GM23338 (cell line): Measurements from ENCODE around the gene CTNND2. TPM values are rescaled to one million over a fixed set of nuclear protein-coding genes. Genes with fewer than 3 reads are reported as not detected.
A peak's percentile ranks its signal among the peaks of the same experiment; 100 is the strongest.

Experiments used
- ATAC-seq: fragments of 200-7000 bp; cut with Tn5 transposase; 3 replicates; pipeline ENCODE4 v1.9.1; 2020
- DNase-seq: peaks from one replicate; pipeline ENCODE4 v3.0.0-alpha.2; 2015; ENCODE audit warnings: low spot score
- H2AFZ ChIP-seq: fragments of 200-600 bp; sonication (generic); 2 replicates; pipeline ENCODE4 v1.8.0; 2016; ENCODE audit warnings: antibody characterized with exemption, mild to moderate bottlenecking, moderate library complexity
- H3F3A ChIP-seq: fragments of 200-600 bp; sonication (generic); replicated peaks from 2 replicates; pipeline ENCODE4 v1.8.0; 2017; ENCODE audit warnings: antibody characterized with exemption, mixed run types, low read depth
- H3K27ac ChIP-seq: fragments of 200-600 bp; sonication (generic); 2 replicates; pipeline ENCODE4 v1.6.1; 2016; ENCODE audit warnings: low read depth
- H3K27me3 ChIP-seq: fragments of 200-600 bp; sonication (generic); 2 replicates; pipeline ENCODE4 v1.8.0; 2016; ENCODE audit warnings: mild to moderate bottlenecking, mixed run types, moderate library complexity; ENCODE audit not compliant: insufficient read depth
- H3K36me3 ChIP-seq: fragments of 200-600 bp; sonication (generic); 2 replicates; pipeline ENCODE4 v1.8.0; 2016; ENCODE audit warnings: mild to moderate bottlenecking; ENCODE audit not compliant: insufficient read depth
- H3K4me1 ChIP-seq: fragments of 200-600 bp; sonication (generic); 2 replicates; pipeline ENCODE4 v1.8.0; 2016; ENCODE audit warnings: mild to moderate bottlenecking, moderate library complexity; ENCODE audit not compliant: insufficient read depth
- H3K4me2 ChIP-seq: fragments of 200-600 bp; sonication (generic); 2 replicates; pipeline ENCODE4 v1.7.1; 2017; ENCODE audit warnings: mixed run types
- H3K4me3 ChIP-seq: fragments of 200-600 bp; sonication (generic); 2 replicates; pipeline ENCODE4 v1.6.1; 2016; ENCODE audit warnings: mixed run types
- H3K79me2 ChIP-seq: fragments of 200-600 bp; sonication (generic); replicated peaks from 2 replicates; pipeline ENCODE4 v1.8.0; 2017; ENCODE audit warnings: mild to moderate bottlenecking; ENCODE audit not compliant: insufficient read depth
- H3K9me2 ChIP-seq: fragments of 200-600 bp; sonication (generic); 2 replicates; pipeline ENCODE4 v1.8.0; 2017; ENCODE audit not compliant: insufficient read depth
- H4K20me1 ChIP-seq: fragments of 200-600 bp; sonication (generic); replicated peaks from 2 replicates; pipeline ENCODE4 v1.8.0; 2017; ENCODE audit warnings: mild to moderate bottlenecking; ENCODE audit not compliant: insufficient read depth
- H3K27ac Mint-ChIP-seq: 2 replicates; pipeline ENCODE4 v1.8.0; 2020; ENCODE audit warnings: inconsistent platforms, mild to moderate bottlenecking, moderate library complexity, mixed read lengths
- H3K27me3 Mint-ChIP-seq: 3 replicates; pipeline ENCODE4 v1.8.0; 2022; ENCODE audit warnings: low read depth, mild to moderate bottlenecking, moderate library complexity, mixed read lengths, inconsistent platforms; ENCODE audit not compliant: insufficient read depth, poor library complexity
- H3K36me3 Mint-ChIP-seq: 3 replicates; pipeline ENCODE4 v1.8.0; 2021; ENCODE audit warnings: low read depth, mild to moderate bottlenecking, inconsistent platforms, moderate library complexity, mixed read lengths
- H3K4me1 Mint-ChIP-seq: 3 replicates; pipeline ENCODE4 v1.8.0; 2020; ENCODE audit warnings: mild to moderate bottlenecking, inconsistent platforms, mixed read lengths
- H3K4me3 Mint-ChIP-seq: 3 replicates; pipeline ENCODE4 v1.8.0; 2021; ENCODE audit warnings: moderate library complexity, mild to moderate bottlenecking, inconsistent platforms, mixed read lengths
- H3K9me3 Mint-ChIP-seq: 3 replicates; pipeline ENCODE4 v1.8.0; 2020; ENCODE audit warnings: moderate library complexity, mild to moderate bottlenecking, inconsistent platforms, mixed read lengths
- CREB1 ChIP-seq: fragments of 250-450 bp; sonication (Bioruptor Pico); IDR thresholded peaks from 2 replicates; pipeline ENCODE4 v1.5.0; 2020; ENCODE audit warnings: low read depth, mild to moderate bottlenecking, moderate library complexity
- CTCF ChIP-seq, 2 experiments: fragments of 200-600 bp in 1 of 2; sonication (generic) in 1 of 2; conservative IDR thresholded peaks; 2 replicates each; pipeline versions ENCODE4 v1.5.1 to v1.6.1; 2016 to 2017; ENCODE audit warnings: antibody characterized with exemption in 2 of 2, low read depth in 2 of 2, mild to moderate bottlenecking in 2 of 2, moderate library complexity in 1 of 2
- ETS1 ChIP-seq: IDR thresholded peaks from 2 replicates; pipeline ENCODE4 v1.6.1; 2016; ENCODE audit warnings: antibody characterized with exemption
- EZH2phosphoT487 ChIP-seq: fragments of 200-600 bp; sonication (generic); IDR thresholded peaks from one replicate; pipeline ENCODE4 v1.8.1; 2018; ENCODE audit warnings: antibody characterized with exemption; ENCODE audit not compliant: unreplicated experiment
- NANOG ChIP-seq: IDR thresholded peaks from 2 replicates; pipeline ENCODE4 v1.6.1; 2016; ENCODE audit warnings: antibody characterized with exemption, borderline replicate concordance
- POLR2AphosphoS5 ChIP-seq: IDR thresholded peaks from 2 replicates; pipeline ENCODE4 v1.6.1; 2016; ENCODE audit warnings: antibody characterized with exemption, low read depth
- REST ChIP-seq: IDR thresholded peaks from one replicate; pipeline ENCODE4 v1.6.1; 2018; ENCODE audit warnings: antibody characterized with exemption; ENCODE audit not compliant: unreplicated experiment
- STAT1 ChIP-seq: IDR thresholded peaks from one replicate; pipeline ENCODE4 v1.6.1; 2016; ENCODE audit warnings: antibody characterized with exemption; ENCODE audit not compliant: unreplicated experiment
- ZNF114 ChIP-seq: fragments of 250-450 bp; sonication (Bioruptor Pico); IDR thresholded peaks from 2 replicates; pipeline ENCODE4 v1.5.0; 2020; ENCODE audit warnings: mild to moderate bottlenecking, moderate library complexity
- ZNF462 ChIP-seq: fragments of 250-450 bp; sonication (Bioruptor Pico); IDR thresholded peaks from 2 replicates; pipeline ENCODE4 v1.5.0; 2020; ENCODE audit warnings: mild to moderate bottlenecking, moderate library complexity
- polyA plus RNA-seq: library from polyadenylated mRNA; unstranded; fragments of >200 nt; fragmentation: Nextera tagmentation; extraction: Ambion mirVana; gene quantifications from 2 replicates; pipeline ENCODE4 v1.2.1, GENCODE V29; 2016
- total RNA-seq: library from RNA; depleted of rRNA; stranded (reverse); fragments of >200 nt; shearing (Covaris generic); gene quantifications from 2 replicates; pipeline ENCODE4 v1.2.3, GENCODE V29; 2014

Gene CTNND2
- total and polyA plus RNA-seq, 2 experiments from 2014 or later: 5.1 to 7.0 TPM

- H3K4me1 Mint-ChIP-seq: peaks cover 56% of the 10 kb centered on the region
- Histone ChIP-seq H3K36me3 (no peaks in the 10 kb centered on the region), H4K20me1 (no peaks in the 10 kb centered on the region), H3K4me1 (peaks cover 36% of the 10 kb centered on the region), H3K27me3 (no peaks in the 10 kb centered on the region), H3K79me2 (no peaks in the 10 kb centered on the region), H3K9me2 (no peaks in the 10 kb centered on the region), H3K27ac (no peak overlapping the region), H3K4me3 (no peak overlapping the region), H3K4me2 (no peak overlapping the region), H2AFZ (no peak overlapping the region), H3F3A (no peaks in the 10 kb centered on the region)
- H3K4me3 Mint-ChIP-seq: no peak overlapping the region
- DNase-seq: no peak
- peak overlapping the region; percentile 28; the same call in 1 of the 2 replicates for H3K27ac Mint-ChIP-seq
- no peaks in the 10 kb centered on the region for H3K36me3 Mint-ChIP-seq
- no peak for ATAC-seq
- TF ChIP-seq ZNF114 (CRISPR knock-in tag): no peak
- no peak for TF ChIP-seq NANOG
- TF ChIP-seq EZH2phosphoT487: no peak
- no peak for TF ChIP-seq POLR2AphosphoS5
- TF ChIP-seq STAT1: no peak
- TF ChIP-seq CTCF (conservative IDR thresholded peaks at IDR 0.05; ENCODE audit: low read depth in 2 of 2): no peak
- TF ChIP-seq REST: no peak
- TF ChIP-seq ETS1: no peak
- TF ChIP-seq ZNF462 (CRISPR knock-in tag): no peak
- no peak for TF ChIP-seq CREB1 (CRISPR knock-in tag)
- no peaks in the 10 kb centered on the region for H3K9me3 Mint-ChIP-seq
- H3K27me3 Mint-ChIP-seq: peaks cover 1% of the 10 kb centered on the region
Observed at GRCh38 chr5:11527652-11528349, 376.4 kb downstream of the CTNND2 start.
